ENCODE measurements around the gene EMSY.
A peak's percentile ranks its signal among the peaks of the same experiment; 100 is the strongest.
"Not testable (repeated sequence)": the region's sequence is repeated elsewhere in the genome, so short reads cannot be mapped to it uniquely, and the experiment has no call there.

Gene EMSY

DNA sequence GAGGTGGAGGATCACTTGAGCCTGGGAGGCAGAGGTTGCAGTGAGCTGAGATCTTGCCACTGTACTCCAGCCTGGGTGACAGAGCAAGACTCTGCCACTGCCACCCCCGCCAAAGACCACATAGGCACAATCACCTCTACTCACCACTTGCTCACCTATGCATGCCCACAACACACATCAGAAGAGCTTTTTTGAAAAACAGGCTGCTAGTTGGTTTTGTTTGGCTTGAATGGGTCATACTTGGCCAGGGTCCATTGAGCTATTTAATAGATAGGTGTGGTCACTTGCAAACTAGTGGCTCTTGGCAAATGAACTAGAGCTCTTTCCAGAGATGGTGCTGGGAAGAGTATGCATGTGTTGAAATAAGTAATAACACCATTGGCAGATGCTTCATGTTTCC is 80.1 kb downstream of the EMSY start:
- DNase-seq, result no peak

DNA sequence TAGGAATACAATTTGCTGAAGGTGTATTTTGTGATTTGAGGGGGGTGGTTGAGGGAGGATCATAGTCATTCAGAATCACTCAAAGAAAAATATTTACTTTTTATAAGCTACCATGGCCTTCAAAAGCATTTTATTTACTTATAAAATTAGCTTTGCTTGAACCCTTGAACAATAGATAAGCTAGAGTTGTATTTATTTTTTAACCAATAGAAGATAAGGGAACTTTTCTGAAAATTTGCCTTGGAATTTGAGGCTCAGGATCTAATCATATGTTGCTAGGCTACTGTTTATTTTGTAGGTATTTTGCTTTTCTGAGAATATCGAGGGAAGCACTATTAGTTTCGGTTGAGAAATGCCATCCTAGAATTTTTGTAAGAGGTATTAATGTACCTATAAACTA is 82.1 kb downstream of the EMSY start:
- DNase-seq, result no peak

DNA sequence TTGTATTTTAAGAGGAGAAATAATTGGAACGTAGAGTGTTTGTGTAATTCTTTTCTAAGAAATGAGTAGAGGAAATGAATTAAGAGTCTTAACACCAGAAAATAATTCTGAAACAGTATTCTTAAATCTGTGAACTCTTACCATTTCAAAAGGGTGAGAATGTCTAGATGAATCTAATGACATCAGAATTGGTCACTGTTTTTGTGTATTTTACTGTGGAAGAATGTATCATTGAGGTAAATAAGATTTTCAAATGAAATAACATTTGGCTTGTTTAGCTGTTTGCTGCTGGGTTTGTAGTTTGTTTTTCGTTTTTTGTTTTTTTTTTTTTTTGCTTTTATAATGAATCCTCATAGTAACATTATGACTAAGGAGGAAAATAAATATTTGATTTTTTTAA is 97.6 kb downstream of the EMSY start:
- DNase-seq, result no peak

GRCh38 chr11:76543006-76543703 is 98.3 kb downstream of the EMSY start:
- DNase-seq, result no peak

GRCh38 chr11:76550781-76551180 is 106.0 kb downstream of the EMSY start:
- DNase-seq, result no peak

DNA sequence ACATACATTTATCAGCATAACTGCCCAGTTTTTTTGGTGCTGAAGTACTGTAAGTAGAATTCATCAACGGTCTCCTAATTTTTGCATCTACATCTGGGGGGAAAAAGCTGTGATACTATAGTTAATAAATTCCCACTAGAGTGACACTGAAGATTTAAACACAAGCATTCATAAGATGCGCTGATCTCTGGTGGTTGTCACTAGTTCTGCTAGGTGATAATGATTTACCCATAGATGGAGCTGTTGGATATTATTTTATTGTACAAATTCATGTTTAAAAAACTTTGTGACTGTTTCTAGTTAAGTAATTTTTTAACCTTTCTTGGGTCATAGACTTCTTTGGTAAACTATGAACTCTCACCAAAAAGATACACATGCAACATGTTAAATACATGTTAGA is 106.6 kb downstream of the EMSY start:
- DNase-seq, result no peak

GRCh38 chr11:76552987-76553386 is 108.2 kb downstream of the EMSY start:
- DNase-seq, result no peak

DNA sequence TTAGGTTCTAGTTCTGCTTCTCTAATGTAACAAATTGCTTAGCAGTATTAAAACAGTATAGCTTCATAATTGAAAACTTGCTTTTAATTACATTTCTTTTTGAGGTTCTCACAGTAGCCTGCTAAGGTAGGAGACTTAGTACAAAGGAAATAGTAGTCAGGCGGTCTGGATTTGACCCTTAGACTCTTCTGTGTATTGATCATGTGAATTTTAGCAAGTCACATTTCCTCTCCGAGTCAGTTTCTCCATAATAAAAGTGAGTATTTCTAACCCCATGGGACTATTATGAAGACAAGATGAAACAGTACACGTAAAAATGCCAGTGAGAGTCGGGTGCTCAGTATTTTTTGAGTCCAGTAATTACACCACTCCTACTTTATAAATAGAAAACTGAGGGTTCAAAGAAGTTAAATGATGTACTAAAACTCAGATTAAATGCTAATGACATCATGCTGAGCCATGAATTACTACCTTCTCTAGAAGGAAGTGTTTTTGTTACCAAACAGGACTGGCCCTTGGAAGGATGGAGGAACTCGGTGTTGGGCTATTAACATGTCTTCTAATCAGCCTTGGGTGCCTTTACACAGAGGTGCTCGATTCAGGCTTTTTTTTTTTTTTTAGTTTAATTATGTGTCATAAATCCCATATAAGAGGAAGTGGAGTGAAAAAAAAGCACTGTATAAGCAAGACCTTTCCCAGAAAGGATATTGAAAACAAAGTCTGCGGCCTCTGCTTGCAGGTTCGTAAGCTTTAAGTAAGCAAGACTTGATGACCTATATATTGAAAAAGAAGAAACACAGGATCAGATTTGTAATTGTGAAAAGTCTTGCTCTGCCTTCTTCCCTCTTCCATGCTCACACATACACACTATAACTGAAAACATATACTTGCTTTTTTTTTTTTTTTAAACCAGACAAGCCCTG is 109.0 kb downstream of the EMSY start:
- no peak for DNase-seq

DNA sequence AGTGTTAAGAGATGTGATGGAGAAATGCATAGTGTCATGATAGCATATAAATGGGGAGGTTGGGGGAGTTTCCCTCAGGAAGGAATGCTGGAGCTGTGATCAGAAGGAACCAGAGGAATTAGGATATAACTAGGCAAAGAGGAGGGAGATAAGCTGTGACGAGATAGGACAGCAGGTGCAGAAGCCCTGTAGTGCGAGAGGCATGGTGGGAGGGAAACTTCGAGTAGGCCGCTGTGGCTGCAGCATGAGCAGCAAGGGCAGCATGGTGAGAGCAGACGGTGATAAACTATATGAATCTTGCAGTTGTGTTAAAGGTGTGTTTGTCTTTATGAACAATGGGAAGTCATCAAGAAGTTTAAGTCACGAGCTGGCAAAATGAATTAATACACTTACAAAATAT is 109.9 kb downstream of the EMSY start:
- DNase-seq, result no peak

- no peak for DNase-seq
Measured at GRCh38 chr11:76557466-76557865, 112.6 kb downstream of the EMSY start.

DNA sequence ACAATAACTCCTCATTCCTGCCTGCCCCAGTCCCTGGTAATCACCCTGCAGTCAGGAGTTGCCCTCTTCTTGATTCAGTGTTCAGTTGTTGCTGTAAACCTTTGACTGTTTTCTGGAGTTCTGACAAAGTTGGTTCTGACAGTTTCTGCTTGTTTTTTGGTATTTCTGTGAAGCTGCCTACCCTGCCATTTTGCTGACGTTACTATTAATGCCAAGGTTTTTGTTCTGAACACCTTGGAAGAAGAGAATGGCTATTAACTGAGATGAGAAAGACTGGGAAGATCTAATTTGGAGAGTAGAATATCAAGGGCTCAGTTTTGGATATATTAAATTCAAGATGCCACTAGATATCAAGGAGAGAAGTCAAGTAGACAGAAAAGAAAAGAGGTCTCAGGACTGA is 113.7 kb downstream of the EMSY start:
- no peak for DNase-seq

GRCh38 chr11:76558891-76559290 is 114.1 kb downstream of the EMSY start:
- no peak for DNase-seq

GRCh38 chr11:76559346-76559745 is 114.5 kb downstream of the EMSY start:
- no peak for DNase-seq

DNA sequence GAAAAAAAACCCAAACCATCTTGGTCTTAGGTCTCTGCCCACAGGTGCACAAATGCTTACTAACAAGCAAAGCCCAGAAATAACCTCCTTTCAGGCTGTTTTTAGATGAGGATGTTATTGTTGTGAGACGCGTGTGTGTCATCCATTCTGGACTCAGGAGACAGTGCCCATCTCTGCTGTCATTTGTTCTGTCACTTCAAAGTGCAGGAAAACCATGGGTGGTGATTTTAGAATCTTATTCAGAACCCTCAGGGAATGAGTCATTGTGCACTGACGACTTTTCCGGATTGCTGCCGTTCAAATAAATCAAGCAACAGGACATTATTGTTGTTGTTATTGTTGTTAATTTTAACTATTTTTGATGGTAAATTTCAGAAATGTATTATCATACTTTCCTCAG is 115.4 kb downstream of the EMSY start:
- peak; percentile 8 for DNase-seq

GRCh38 chr11:76561245-76561644 is 116.4 kb downstream of the EMSY start:
- no peak for DNase-seq

DNA sequence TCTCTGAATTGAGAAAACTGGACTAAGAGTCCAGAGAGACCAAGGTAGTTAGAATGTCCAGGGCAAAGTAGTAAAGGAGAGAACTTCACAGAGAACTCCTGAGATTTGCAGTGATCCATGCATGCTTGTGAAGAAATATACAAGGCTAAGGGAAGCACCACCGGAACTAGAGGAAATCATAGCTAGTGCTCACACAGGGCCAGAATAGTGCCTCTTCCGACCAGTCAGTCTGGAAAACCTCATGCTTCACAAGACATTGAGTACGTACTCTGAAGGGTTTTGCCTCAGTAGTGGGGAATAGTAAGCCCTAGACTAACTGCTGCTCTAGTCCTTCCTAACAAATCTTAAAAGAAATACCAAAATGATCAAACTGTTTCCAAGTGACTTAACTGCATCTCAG is 117.7 kb downstream of the EMSY start:
- DNase-seq, result no peak

- no peak for DNase-seq
Measured at GRCh38 chr11:76564364-76564763, 119.5 kb downstream of the EMSY start.

GRCh38 chr11:76566811-76567210 is 122.0 kb downstream of the EMSY start:
- DNase-seq, result no peak

- no peak for DNase-seq
Measured at GRCh38 chr11:76567261-76567660, 122.4 kb downstream of the EMSY start.

DNA sequence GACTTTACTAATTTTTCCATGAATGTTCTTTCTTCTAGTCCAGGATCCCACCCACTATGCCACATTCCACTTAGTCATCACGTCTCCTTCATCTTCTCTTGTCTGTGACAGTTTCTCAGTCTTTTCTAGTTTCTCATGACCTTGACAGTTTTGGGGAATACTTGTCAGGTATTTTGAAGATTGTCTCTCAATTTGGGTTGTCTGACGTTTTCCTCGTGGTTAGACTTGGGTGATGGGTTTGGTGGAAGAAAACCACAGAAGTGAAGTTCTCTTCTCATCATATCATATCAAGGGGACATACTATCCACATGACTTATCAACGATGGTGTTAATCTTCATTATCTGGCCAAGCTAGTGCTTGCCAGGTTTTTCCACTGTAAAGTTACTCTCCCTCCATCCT is 123.3 kb downstream of the EMSY start:
- DNase-seq, result no peak

GRCh38 chr11:76568621-76569020 is 123.8 kb downstream of the EMSY start:
- no peak for DNase-seq

DNA sequence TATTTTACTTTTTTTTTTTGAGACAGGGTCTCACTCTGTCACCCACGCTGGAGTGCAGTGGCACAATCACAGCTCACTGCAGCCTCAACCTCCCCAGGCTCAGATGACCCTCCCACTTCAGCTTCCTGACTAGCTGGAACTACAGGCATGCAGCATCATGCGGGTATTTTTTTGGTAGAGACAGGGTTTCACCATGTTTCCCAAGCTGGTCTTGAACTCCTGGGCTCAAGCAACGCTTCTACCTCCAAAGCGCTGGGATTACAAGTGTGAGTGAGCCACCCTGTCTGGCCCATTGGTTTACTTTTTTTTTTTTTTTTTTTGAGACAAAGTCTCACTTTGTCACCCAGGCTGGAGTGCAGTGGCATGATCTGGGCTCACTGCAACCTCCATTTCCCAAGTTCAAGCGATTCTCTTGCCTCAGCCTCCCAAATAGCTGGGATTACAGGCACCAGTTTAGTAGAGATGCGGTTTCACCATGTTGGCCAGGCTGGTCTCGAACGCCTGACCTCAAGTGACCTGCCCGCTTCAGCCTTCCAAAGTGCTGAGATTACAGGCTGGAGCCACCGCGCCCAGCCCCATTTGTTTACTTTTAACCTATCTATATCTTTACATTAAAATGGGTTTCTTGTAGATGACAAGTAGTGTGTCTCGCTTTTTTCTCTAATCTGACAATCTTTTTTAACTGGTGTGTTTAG is 127.5 kb downstream of the EMSY start:
- DNase-seq, result not testable (repeated sequence)

GRCh38 chr11:76574406-76574805 is 129.6 kb downstream of the EMSY start:
- DNase-seq, result no peak

GRCh38 chr11:76574879-76575278 is 130.1 kb downstream of the EMSY start:
- no peak for DNase-seq
